ENCODE data around the gene MBD3L2.

DNA sequence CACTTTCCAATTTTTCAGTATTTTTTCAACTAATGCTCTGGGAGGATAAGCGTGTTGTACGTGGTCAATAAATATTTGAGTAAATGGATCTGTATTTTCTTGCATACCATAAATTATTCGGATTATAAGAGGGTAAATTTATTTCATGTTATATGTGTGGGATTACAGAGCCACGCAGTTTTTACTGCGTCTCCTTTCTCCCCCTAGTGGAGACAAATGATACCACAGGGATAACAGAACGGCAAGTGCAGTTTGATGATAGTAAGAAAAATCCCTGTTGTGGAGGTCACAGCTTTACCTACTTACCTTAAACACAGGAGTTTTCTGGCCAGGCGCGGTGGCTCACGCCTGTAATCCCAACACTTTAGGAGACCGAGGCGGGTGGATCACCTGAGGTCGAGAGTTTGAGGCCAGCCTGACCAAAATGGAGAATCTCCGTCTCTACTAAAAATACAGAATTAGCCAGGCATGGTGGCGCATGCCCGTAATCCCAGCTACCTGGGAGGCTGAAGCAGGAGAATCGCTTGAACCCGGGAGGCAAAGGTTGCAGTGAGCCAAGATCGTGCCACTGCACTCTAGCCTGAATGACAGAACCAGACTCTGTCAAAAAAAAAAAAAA, 44.7 kb upstream of the MBD3L2 start:
- TF ChIP-seq CREB1 (CRISPR knock-in tag; IDR thresholded peaks at IDR 0.05): no peak
- no peak for TF ChIP-seq CTCF (IDR thresholded peaks at IDR 0.05)
- no peak for TF ChIP-seq ZNF416 (CRISPR knock-in tag; IDR thresholded peaks at IDR 0.05)
- no peak for TF ChIP-seq FOXP1 (CRISPR knock-in tag; IDR thresholded peaks at IDR 0.05; ENCODE audit: borderline replicate concordance)
- no peak for TF ChIP-seq ATF1 (CRISPR knock-in tag; IDR thresholded peaks at IDR 0.05)
